ENCODE results near the gene NID2.

NID2 gene

DNA sequence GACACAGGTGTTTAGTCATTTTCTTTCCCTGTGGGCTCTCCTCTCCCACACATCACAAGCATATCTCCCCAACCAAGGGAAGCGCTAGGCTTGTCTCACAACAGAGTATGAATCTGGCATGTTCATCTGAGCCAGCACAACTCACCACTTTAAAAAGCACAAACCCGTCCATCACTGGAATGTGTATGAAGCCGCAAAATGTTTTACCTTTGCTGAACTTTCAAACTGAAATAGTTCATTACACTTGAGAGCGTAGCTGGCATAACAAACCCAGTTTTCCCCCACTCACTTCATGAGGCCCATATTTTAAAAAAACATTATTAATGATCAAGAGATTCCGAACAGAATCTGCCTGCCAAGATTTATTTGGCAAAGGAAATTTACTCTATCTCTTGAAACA, 15.8 kb downstream of the NID2 start:
- no peak for DNase-seq

DNA sequence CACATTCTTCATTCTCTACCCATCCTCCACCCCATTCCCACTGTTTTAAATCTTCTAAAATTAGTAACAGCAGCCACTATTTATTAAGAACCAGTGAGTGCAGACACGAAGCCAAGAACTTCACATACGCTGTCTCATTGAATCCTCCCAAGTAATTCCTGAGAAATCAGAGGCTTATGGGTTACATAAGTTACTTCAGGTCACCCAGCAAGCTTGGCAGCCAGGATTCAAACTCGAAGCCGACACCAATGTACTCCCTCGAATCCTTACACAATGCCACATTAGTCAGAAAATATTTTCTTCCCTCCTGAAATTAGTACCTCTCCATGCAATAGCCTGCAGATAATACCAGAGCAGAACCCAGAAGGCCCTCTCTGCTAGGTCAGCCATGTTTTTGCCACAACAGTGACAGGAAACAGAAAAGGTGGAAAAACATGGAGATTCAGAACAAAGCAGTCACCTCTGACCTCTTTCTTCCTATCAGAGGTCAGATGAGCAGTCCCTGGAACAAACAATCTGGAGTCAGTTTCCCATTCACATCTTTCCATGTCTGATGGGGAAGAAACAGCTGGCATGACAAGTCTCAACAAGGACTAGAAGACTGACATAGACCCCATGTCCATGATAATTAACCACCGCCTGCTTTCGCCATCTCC, 16.4 kb downstream of the NID2 start:
- no peak for DNase-seq

DNA sequence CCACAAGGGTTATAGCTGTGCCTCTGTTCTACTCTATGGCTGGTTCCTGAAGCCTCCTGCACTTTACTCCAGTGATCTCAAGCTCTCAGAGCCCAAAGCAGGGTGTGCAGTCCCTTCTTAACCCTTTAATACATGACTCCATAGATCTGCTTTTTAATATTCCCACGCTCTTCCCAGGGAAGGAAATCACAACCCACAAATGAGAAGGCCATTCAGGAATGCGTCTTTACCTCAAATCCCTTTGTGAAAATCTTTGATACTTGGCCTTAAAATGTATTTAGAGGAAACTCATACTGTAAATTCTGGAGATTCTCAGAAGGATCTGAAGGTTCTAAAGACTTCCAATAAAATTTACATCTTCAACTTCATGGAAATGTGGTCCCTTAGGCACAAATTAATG, 17.0 kb downstream of the NID2 start:
- DNase-seq, result no peak

DNA sequence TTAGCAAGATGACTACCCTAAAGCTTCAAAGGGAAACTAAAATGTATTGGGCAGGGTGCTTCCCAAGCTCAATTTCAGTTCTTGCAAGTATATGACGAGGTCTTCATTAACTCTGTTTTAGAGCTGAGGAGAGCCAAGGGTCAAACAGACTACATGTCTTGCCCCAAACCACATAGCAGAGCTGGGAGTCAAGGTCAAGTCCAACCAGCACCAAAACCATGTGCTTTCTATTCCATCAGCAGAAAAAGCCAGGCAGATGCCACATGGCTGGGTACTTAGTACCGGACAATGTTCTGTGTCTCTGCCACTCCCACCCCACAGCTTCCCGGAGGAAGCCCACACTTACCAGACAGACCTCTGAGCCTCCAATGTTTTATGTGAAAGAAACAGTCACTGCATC, 17.6 kb downstream of the NID2 start:
- no peak for DNase-seq

DNA sequence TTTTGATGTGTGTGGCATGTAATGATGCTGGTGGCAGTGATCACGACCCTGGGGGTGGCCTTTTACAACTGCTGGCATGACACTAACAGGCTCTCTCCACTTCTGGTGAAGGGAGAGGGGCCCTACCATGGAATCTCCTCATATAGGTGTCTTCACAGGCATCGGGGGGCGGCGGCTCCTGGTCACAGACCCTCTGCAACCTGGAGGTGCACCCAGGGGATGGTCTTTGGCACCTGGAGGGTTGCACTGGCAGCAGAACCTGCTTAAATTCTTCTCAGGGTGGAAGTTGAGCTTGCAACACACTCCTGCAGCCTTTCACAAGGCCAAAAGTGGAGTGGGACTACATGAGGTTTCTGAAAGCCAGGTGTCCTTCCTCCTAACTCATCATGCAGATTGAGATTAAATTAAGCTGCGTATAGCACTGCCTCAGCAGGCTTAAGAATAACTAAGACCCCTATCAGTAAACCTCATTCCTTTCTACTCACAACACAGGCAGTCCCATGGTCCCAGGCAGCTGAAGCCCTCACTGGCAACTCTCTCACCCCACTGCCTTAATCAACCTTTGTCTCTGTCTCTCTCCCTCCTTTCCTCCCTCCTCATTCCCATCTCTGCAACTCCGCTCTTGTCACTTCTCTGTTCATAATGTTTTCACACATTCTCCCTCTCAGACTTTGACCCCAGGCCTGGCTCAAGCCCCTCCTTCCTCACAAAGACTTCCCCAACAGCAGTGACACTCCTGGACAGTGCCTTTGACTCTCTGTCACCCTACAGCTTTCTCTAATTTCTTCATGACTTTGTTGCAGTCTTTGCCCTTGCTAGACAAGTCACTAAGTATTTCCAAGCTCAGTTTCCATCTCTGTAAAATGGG, 18.9 kb downstream of the NID2 start:
- DNase-seq, result no peak

DNA sequence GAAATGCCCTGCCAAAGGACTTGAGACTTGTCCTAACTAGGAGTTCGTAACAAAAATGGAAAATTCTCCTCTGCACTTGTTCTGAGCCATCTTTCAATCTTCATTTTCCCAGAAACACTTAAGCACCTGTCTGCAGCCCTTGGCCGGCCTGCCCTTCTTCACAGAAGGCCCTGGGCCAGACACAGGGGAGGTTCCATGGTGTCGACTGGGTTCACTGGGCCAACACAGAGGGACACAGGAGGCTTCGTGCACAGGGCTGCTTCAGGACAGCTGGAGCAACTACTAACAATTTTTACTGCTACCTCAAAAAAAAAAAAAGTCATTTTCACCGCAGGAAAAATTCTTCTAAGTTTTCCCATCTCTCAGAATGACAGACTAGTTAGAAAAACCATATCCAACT, 19.6 kb downstream of the NID2 start:
- DNase-seq, result no peak

DNA sequence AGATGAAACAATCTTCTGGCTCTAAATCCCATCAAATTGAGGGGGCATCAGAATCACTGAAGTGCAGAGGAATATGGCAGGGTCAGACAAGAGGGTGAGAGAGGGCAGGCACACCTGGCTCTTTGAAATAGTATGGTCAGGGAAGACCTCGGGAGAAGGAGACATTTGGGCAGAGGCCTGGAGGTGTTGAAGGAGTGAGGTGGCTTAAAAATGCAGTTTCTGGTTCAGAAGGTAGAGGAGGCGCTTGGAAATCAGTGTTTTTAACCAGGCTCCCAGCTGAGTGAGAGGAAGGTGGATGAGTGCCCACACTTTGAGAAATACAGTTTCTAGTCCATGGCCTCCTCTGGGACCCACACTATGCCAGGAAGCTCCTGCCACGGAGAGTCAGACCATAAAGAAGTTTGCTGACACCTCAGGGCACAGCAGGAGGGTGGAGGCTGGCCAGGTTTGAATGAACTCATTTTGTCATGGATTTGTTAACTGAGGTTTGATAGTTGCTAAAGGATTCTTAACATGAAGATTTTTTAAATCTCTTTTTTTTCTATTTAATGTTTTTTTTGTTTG, 20.1 kb downstream of the NID2 start:
- no peak for DNase-seq

DNA sequence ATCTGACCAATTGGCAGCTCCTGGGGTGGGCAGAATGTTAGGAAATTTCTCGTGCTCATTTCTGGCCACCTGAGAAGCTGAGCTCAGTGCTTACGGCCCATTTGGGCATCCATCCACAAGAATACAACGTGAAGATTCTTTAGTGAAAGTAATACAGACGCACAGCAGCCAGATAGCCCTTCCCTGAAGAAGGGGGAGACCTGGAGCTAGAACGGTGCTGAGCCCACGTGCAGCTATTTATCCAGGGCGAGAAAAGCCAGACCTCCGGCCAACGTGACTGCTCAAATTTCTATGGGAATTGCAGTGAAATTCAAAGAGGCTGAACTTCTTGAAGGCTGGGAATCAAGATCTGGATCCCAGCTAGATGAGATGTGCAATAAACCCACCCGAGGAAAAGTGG, 20.7 kb downstream of the NID2 start:
- DNase-seq, result no peak

DNA sequence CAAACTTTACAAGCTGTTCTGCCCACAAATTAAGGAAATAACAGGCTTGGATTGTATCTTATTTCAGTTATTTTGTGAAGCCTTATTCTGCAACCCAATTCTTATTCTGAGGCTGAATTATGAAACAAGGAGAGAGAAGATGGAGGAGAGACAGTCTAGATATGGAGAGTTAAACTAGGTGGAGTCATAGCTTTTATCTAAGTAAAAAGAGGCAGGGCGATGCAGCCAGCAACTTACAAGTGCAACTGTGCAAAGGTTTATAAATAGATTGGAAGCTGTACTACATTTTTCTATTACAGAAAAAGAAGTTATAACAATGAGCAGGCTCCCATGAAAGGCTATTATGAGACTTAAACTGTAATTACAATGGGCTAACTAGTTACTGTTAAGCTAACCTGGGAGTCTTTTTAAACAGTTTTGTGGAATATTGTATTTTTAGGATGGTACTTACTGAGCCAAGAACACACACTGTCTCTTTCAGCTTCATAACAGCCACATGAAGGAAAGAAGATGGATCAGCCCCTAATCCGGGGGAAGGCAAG, 22.4 kb downstream of the NID2 start:
- DNase-seq, result no peak

DNA sequence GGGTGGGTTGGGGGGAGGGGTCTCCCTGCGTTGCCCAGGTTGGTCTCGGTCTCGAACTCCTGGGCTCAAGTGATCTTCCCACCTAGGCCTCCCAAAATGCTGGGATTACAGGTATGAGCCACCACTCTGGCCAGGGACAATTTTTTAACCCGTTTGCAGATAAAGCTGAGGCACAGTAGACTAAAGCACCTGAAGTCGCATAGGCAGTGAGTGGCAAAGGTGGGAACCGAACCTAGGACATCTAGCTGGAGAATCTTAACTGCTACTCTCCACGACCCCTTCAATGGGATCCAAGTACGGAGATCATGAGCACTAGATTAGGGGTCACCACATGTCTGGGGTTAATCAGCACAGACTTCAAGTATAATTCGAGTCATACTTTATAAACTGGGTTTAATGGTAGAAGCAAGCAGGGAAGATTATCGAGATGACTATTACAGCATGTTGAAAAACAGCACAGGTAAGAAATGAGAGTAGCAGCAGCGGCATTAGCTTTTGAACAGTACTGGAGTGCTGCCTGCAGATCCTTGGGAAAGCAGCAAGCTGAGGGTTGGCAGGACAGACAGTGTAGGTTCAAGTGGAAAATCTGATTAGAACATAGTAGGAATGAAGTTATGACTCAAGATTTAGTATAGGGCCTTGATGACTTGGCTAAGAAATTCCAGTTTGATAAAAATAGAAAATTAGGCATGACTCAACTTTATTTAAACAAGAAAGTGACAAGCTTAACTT, 23.9 kb downstream of the NID2 start:
- no peak for DNase-seq

DNA sequence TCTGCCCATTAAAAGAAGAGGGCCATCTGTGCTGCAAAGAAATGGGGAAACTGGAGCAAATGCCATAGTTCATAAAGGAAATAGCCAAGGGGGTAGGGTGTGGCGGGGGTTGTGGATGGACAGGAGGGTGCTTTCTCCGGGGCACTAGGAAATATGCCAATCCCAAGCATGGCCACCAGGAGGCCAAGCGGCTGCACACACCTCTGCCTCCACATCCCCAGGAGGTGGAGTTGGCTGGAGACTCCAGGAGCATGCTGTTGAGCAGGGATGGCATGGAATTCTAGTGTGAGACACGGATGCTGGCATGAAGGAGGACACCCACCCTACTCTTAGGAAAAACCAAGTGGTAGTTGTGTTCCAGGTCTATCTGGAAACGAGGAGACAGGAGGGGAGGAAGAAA, 25.2 kb downstream of the NID2 start:
- peak; percentile 27 for DNase-seq

DNA sequence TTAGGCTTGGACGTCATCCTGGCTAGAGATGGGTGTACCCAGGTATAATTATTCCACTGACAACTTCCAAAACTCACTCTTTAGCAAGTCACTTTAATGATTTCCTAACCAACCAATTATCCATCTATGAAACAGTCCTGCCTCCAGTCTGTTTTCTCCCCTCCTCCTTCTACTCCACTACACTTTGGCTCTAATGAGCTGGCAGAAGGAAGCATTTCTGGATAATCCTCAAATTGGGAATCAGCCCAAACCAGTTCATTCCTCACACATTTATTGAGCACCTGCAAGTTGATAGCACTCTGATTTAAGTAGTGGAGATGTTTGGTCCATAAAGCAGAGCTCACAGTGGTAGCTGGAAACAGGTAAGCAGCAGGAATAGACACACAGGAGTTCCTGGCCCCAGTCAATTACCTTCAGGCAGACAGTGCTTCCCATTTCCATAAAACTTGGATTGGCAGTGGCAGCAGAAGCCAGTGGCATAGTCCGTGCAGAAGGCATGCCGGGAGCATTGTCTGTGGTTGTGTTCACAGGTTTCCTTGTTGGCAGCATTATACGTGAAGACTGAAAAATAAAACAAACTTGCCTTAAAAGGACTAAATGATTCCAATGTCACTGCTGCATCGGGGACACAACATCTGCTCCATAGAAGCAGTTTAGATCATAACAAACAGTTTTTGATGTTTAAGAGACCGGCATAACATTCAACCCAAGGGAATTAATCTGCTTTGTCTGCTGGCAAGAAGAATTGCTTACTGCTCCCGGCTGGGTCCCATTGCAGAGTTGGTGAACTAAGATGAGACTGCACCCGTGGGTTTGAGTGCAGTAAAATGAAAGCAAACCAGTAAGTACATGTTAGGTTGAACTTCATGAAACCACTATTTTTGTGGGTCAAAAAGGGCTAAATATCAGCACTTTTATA, 26.2 kb downstream of the NID2 start:
- DNase-seq, result no peak

DNA sequence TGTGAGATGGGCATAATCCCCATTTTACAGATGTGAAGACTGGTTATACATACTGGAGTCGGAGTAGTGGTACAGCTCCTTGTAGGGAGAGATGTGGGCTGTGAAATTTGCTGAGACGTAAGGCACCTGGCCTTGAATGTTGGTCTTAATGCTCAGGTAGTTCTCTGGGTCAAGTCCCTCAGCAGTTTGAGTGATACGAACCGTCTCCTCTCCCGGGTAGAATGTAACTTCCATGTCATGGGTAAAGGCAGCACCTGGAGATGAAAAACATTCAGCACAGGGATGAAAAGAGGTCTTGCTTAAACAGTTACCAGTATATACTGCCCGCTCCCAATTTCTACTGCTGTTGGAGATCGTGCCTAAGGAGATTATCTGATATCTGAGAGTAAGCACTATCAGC, 28.3 kb downstream of the NID2 start:
- no peak for DNase-seq

DNA sequence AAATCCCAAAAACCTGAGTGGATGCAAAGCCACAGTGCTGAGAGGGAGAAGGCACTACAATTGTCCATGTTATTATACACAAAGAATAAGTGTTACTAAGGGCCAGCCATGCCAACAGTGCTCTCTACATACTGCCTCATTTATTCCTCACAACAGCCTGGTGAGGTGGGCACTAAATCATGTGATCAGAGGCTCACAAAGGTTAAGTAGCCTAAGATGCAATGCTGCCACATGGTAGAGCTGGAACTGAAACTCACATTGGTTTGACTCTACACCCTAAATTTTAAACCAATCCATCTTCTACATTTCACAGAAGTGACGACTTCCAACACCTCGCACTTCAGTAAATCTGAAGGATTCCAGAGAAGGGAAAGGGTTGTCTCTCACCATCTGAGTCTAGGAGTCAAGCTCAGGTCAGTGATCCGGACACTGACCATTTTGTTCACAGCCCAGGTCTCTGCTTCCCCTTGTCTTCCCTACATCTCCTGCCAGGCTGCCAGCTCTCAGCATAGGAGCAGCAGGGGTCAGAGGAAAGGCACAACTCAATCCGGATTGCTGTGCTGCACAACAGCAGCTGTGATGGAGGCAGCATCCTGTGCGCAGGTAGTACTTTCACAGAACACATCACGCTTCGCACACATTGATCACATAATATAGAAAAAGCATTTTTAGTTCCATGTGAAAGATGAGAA, 29.6 kb downstream of the NID2 start:
- no peak for DNase-seq

DNA sequence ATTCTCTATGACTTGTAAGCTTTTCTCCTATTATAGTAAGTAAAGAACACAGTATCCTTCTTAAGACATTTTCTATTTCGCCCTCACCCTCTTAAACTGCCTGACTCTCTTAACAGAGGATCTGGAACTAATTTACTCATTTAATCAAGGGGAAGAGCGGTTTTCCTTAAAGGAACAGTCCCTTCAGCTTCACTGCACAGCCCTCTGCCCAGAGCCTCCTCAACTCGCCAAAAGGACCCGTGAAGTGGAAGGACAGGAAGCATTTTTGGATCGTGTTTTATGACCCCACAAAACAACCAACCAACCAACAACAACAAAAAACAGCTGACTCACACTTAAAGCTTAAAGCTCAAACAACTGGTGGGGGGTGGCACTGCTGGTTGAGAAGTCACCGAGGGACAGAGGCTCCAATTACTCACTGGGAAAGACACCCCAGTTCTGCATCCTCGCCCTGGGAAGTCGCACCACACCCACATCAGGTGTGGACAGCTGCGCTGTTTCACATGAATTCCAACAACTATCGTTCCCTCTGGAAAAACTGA, 35.7 kb downstream of the NID2 start:
- no peak for DNase-seq

DNA sequence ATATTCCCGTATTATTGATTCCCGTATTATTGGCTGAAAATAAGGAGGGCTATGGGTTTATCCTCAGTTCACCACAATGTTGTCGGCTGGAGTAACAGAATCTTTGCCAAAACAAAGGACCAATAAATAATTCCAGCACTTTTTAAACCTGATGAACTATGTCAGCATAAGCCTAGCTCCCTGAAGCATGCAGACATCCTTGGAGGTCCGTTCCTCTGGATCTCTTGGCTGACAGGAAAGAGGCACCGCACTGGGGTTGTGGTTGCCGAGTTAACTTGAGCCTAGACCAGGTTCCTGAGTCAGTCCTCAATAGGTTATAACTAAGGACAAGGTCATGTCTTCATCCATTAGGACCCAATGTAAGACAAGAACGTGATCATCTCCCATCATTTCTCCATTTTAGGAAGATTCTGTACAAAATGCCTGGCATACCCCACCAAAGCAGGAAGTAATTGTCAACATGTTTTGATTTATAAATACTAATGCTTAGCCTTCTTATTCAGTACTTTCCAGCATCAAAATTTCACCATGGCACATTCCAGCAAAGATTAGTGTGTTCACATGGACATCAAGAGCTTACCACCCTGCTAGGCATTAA, 36.6 kb downstream of the NID2 start:
- DNase-seq, result no peak

DNA sequence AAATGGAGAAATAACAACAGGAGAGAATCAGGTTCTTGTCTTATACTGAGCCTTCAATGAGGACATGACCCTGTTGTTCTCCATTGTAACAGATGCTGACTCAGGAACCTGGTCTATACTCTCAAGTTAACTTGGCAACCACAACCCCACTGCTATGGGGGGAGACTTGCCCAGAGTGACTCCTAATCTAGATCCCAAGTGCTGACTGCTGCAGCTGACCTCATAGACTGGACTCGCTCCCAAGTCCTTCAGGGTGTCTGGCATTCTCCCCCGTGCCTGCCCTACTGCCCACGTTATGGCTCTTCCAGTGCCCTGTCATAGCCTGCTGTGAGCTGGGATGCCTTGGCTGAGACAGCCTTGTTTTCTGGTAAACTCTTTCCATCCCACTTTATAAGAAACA, 37.1 kb downstream of the NID2 start:
- DNase-seq, result no peak

DNA sequence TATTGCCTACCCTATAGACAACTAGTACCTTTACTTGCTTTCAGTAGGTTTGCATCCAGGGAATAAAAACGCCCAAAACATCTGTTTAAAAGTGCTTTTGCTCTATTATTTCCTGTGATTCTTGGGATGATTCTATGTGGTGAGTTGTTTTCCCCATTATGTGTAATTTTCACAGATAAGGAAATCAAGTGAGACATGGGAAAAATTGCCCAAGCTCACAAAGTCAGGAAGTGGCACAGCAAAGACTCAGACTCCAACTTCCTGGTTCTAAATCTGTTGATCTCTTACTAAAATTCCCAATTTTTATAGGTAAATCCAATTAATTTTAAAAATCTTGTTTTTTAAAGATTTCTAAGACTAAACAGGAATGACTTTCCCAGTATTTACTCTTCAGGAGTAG, 39.0 kb downstream of the NID2 start:
- DNase-seq, result no peak

DNA sequence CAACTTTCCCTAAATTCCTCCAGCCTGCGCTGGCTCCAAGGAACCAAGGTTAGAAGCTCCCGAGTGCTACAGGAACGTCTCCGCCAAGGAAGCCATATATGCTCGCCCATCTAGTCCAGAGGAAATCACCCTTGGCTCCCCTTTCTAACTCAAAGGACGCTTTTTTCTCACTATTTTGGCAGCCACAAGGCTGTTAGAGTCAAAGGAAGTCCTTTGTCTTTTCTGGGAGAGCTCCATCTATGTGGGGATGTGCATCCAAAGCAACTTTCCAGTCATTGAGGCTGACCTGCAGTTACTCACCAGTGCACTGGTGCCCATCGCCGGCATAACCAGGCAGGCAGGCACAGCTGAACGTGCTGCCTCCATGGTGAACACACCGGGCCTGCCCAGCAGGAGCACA, 42.0 kb downstream of the NID2 start:
- no peak for DNase-seq

DNA sequence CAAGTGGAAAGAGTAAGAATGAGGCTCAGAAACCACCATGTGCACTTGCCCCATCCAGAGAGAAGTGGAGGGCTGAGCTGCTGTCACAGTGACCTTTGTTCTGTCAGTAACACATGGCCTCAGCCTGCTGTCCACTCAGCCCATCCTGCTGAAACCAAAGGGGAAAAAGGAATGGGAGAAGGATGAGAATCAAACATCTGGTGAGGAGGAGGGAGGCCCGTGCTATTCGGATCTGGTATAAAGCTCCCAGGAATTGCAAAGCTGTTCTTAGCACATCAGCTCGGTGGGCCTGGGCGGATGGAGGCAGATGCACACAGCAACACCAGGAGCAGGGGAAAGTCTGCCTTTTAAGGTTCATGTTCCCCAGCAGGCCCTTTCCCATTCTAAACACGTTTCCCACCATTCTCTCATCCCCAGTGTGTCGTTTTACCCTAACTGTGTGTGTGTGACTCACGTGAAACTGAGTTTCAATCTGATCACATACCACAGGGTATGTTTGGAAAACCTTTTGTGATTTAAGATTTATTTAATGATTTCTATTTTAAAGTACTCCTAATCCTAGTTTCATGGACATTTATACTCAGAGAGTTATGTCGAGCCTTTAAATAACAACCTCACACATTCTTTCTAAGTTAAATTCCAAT, 42.7 kb downstream of the NID2 start:
- DNase-seq, result no peak
